ENCODE results near the gene RIMOC1.
A peak's percentile ranks its signal among the peaks of the same experiment; 100 is the strongest.

The RIMOC1 gene

GRCh38 chr5:41903892-41904799, at the start of gene RIMOC1:
Gene RIMOC1 (plus strand): TSS chr5:41904344. CDS start chr5:41904368, 24 bp downstream.
- DNase-seq (ENCODE audit: low read depth), result peak; percentile 99
- peak within 1 kb of the TSS; percentile 92 for H3K4me3 ChIP-seq (ENCODE audit: control insufficient read depth, low read depth, low read length)
- no peak for TF ChIP-seq CTCF (conservative IDR thresholded peaks at IDR 0.05; ENCODE audit: control insufficient read depth, insufficient read depth, low read depth, low read length)

DNA sequence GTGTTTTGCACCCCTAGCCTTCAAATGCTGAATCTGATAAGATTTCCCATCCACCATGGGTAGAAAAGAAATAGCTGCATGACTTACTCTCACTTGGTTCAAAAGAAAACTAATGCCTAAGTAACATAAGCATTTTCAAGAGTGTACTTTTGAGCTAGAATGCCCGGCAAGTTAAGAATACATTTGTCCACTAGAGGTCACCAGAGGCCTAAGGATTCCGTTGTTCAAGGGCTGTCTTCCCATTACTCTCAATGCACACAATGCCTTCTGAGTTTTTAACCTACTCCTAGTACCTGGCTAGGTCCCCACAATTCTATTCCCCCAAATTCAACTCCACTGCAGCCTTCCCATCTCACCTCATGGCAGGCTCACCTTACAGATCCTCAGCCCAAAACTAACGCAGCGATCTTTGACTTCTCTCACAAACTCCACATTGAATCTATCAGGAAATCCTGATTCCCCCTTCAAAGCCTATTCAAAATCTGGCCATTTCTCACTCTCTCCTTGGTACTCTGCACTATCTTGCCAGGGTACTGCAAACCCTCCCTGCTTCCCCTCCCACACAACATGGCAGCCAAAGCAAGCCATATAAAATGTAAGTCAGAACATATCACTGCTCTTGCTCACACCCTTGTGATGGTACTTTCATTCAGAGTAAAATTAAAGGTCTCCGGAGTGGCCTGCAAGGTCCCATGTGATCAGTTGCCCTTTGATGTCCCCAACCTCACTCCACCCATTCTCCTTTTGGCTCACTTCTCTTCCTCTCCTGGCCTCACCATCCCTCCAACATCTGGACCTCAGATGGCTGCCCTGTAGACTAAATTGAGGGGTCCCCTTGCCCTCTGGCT, 47.3 kb upstream of the RIMOC1 start:
- peak; percentile 82 for TF ChIP-seq CTCF (conservative IDR thresholded peaks at IDR 0.05; ENCODE audit: control insufficient read depth, insufficient read depth, low read depth, low read length)
- DNase-seq (ENCODE audit: low read depth), result peak; percentile 79
- H3K4me3 ChIP-seq (ENCODE audit: control insufficient read depth, low read depth, low read length), result no peak overlapping the region

GRCh38 chr5:41857989-41858388, 46.2 kb upstream of the RIMOC1 start:
- DNase-seq (ENCODE audit: low read depth), result no peak
- no peak for TF ChIP-seq CTCF (conservative IDR thresholded peaks at IDR 0.05; ENCODE audit: control insufficient read depth, insufficient read depth, low read depth, low read length)
- H3K4me3 ChIP-seq (ENCODE audit: control insufficient read depth, low read depth, low read length), result no peak overlapping the region

- no peak overlapping the region for H3K4me3 ChIP-seq (ENCODE audit: control insufficient read depth, low read depth, low read length)
- no peak for DNase-seq (ENCODE audit: low read depth)
- TF ChIP-seq CTCF (conservative IDR thresholded peaks at IDR 0.05; ENCODE audit: control insufficient read depth, insufficient read depth, low read depth, low read length), result no peak
Measured at GRCh38 chr5:41858890-41859289, 45.3 kb upstream of the RIMOC1 start.

GRCh38 chr5:41863871-41864486, 40.2 kb upstream of the RIMOC1 start:
- no peak for TF ChIP-seq CTCF (conservative IDR thresholded peaks at IDR 0.05; ENCODE audit: control insufficient read depth, insufficient read depth, low read depth, low read length)
- no peak overlapping the region for H3K4me3 ChIP-seq (ENCODE audit: control insufficient read depth, low read depth, low read length)
- peak; percentile 72 for DNase-seq (ENCODE audit: low read depth)

GRCh38 chr5:41869151-41869723, 34.9 kb upstream of the RIMOC1 start:
- DNase-seq (ENCODE audit: low read depth), result peak; percentile 49
- peak overlapping the region; percentile 90 for H3K4me3 ChIP-seq (ENCODE audit: control insufficient read depth, low read depth, low read length)
- TF ChIP-seq CTCF (conservative IDR thresholded peaks at IDR 0.05; ENCODE audit: control insufficient read depth, insufficient read depth, low read depth, low read length), result no peak

All from fibroblast of mammary gland (primary cell).